ENCODE results near the gene C1orf167. TPM values are rescaled to one million over a fixed set of nuclear protein-coding genes. Genes with fewer than 3 reads are reported as not detected.

Gene C1orf167
- total and polyA plus RNA-seq, 3 donors from 2014 or later: 26.0 to 64.2 (median 34.5) TPM

DNA sequence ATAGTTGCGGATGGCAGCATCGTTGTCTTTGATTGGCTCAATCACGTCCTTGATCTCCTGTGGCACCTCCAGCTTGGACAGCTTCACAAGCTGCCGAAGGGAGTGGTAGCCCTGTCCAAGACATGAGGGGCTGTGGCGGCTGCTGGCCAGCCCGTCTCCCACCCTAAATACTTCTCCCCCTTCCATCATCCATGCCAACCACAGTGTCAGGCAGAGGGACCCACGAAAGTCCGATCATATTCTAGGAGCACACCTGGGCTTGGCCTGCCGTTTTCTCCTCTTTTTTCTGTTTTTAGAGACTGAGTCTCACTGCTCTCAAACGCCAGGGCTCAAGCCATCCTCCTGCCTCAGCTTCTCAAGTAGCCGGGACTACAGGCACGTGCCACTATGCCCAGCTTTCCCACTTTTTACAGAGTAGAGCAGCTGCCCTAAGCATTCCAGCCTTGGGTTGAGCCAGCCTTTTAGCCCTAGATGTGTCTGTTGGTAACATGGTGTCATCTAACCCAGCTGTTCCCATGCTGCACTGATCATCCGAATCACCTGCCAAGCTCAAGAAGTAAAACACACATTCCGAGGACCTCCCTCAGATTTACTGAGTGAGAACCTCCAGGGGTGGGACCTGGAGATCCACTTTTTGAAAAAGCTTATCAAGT lies 33.4 kb downstream of the C1orf167 start:
- no peaks in the 10 kb centered on the region for H3K36me3 ChIP-seq (ENCODE audit: low read depth, missing control alignments)
- H3K4me3 ChIP-seq: no peak overlapping the region
- no peak for DNase-seq
- H3K27me3 ChIP-seq: no peaks in the 10 kb centered on the region
- H3K4me1 ChIP-seq: peaks cover 31% of the 10 kb centered on the region
- TF ChIP-seq POLR2A (IDR thresholded peaks at IDR 0.05): no peak
- TF ChIP-seq, protein P1, sequence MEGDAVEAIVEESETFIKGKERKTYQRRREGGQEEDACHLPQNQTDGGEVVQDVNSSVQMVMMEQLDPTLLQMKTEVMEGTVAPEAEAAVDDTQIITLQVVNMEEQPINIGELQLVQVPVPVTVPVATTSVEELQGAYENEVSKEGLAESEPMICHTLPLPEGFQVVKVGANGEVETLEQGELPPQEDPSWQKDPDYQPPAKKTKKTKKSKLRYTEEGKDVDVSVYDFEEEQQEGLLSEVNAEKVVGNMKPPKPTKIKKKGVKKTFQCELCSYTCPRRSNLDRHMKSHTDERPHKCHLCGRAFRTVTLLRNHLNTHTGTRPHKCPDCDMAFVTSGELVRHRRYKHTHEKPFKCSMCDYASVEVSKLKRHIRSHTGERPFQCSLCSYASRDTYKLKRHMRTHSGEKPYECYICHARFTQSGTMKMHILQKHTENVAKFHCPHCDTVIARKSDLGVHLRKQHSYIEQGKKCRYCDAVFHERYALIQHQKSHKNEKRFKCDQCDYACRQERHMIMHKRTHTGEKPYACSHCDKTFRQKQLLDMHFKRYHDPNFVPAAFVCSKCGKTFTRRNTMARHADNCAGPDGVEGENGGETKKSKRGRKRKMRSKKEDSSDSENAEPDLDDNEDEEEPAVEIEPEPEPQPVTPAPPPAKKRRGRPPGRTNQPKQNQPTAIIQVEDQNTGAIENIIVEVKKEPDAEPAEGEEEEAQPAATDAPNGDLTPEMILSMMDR (IDR thresholded peaks at IDR 0.05): no peak
- intact Hi-C loops (cut with DNase I; ENCODE audit: low total_unique reads): no loop called here
- peak overlapping the region; percentile 26 to 71 for H3K27ac ChIP-seq
- no peaks in the 10 kb centered on the region for H3K9me3 ChIP-seq
- 84 to 93% methylated on average over 14 of the region's 14 CpGs for WGBS, 2 donors

DNA sequence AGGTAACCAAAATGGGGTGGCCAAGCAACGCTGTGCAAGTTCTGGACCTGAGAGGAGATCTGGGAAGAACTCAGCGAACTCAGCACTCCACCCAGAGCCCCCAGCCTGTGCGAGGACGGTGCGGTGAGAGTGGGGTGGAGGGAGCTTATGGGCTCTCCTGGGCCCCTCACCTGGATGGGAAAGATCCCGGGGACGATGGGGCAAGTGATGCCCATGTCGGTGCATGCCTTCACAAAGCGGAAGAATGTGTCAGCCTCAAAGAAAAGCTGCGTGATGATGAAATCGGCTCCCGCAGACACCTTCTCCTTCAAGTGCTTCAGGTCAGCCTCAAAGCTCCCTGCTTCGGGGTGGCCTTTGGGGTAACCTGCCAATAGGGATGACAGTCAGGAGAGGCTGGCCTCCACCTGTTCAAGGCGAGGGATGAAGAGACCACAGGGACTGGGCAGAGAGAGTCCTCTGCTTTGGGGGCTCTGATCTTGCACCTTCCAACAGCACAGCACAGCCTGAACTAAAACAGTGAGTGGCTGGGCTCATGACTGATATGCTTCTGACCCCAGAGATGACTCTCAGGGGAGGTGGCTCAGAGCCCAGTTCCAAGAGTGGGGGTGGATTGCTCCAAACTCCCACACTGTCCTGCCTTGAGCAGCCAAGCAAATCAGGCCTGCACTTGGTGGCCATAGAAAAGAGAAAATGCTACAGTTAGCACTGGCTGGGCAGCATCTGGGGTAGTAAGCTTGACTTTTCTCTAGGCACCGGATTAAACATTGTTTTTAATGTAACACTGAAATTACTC lies 34.2 kb downstream of the C1orf167 start:
- H3K9me3 ChIP-seq: no peaks in the 10 kb centered on the region
- no peak for TF ChIP-seq POLR2A (IDR thresholded peaks at IDR 0.05)
- TF ChIP-seq, protein P1 (IDR thresholded peaks at IDR 0.05): no peak
- peak overlapping the region; percentile 41 to 71 for H3K27ac ChIP-seq
- 81 to 84% methylated on average over 13 to 15 of the region's 15 CpGs for WGBS, 2 donors
- intact Hi-C loops (cut with DNase I; ENCODE audit: low total_unique reads): no loop called here
- no peaks in the 10 kb centered on the region for H3K27me3 ChIP-seq
- H3K4me1 ChIP-seq: peaks cover 25% of the 10 kb centered on the region
- no peak overlapping the region for H3K4me3 ChIP-seq
- H3K36me3 ChIP-seq (ENCODE audit: low read depth, missing control alignments): no peaks in the 10 kb centered on the region
- DNase-seq: peak; percentile 90

DNA sequence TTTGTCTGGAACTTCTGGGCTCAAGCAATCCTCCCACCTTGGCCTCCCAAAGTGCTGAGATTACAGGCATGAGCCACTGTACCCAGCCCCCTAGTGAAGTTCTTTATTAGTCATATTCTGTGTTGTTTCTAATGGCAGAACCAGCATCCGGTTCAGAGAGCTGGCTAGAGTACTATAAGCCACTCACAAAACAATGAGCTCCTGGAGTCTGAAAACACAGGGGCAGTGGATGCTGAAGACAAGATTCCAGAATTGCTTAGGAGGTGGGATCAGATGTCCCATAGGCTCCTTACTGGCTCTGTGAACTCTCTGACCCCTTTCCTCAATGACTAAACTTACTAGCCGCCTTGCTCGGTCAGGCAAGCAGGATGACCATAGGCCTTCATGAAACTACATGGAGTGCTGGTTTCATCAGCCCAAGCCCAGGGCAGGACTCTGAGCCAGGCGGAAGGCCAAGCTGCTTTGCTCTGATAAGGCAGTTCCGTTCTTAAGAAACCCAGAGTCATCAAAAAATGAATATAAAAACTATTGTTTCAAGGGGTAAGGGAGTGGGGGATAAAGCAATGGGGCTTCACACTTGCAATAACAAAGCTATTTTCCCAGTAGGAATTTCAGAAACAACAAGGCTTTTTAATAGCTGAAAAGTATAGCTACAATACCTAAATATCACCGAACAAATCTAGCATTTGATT lies 35.7 kb downstream of the C1orf167 start:
- no peaks in the 10 kb centered on the region for H3K36me3 ChIP-seq (ENCODE audit: low read depth, missing control alignments)

DNA sequence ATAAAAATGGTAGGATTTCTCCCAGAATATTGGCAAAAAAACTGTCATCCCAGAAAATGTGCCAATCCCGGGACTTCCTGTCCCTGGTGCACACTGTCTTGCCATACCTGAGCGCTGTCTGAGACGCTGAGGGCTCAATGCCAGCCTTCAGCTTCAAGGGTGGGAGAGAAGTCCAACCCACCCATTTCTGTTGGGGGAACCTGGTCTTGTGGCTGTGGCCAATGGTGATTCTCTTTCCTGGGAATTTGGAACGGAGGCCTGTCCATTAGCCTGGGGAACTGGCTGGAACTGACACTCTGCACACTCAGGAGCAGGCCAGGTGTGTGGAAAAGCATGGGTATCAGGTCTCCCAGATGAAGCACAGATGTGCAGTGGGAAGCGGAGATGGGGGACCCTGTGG lies 37.1 kb downstream of the C1orf167 start:
- Histone ChIP-seq H3K36me3 (ENCODE audit: low read depth, missing control alignments) (no peaks in the 10 kb centered on the region), H3K9me3 (no peaks in the 10 kb centered on the region), H3K4me1 (peaks cover 29% of the 10 kb centered on the region), H3K4me3 (no peak overlapping the region), H3K27ac (peak overlapping the region in 1 of 2 donors; percentile 71), H3K27me3 (no peaks in the 10 kb centered on the region)
- intact Hi-C loops (cut with DNase I; ENCODE audit: low total_unique reads): no loop called here
- 97 to 98% methylated on average over 5 of the region's 5 CpGs for WGBS, 2 donors
- no peak for DNase-seq
- TF ChIP-seq POLR2A (IDR thresholded peaks at IDR 0.05): no peak
- TF ChIP-seq, protein P1 (IDR thresholded peaks at IDR 0.05): no peak

More for the DNA sequence above, 35.7 kb downstream of the C1orf167 start:
- intact Hi-C loops (cut with DNase I; ENCODE audit: low total_unique reads): no loop called here
- TF ChIP-seq, protein P1 (IDR thresholded peaks at IDR 0.05): no peak
- no peak for TF ChIP-seq POLR2A (IDR thresholded peaks at IDR 0.05)
- Histone ChIP-seq H3K4me3 (no peak overlapping the region), H3K9me3 (no peaks in the 10 kb centered on the region), H3K27ac (peak overlapping the region; percentile 49 to 71), H3K4me1 (peaks cover 22% of the 10 kb centered on the region), H3K27me3 (no peaks in the 10 kb centered on the region)
- DNase-seq: peak; percentile 85
- 40 to 60% methylated on average over 6 of the region's 6 CpGs for WGBS, 2 donors

Measured in testis (tissue), 3 donors.